BJ (cell line): ENCODE results near the gene STK32B. TPM values are rescaled to one million over a fixed set of nuclear protein-coding genes. Genes with fewer than 3 reads are reported as not detected.

Experiments used
- CTCF ChIA-PET: fragments of 350-600 bp; formaldehyde crosslinking; extraction: SDS; loops from one replicate; lab custom pipeline; 2021; ENCODE audit warnings: antibody characterized with exemption, inconsistent platforms; lab: Yijun Ruan, JAX
- POLR2A ChIA-PET: fragments of 300-600 bp; sonication (Branson Sonifier 250); formaldehyde crosslinking; extraction: SDS; loops from one replicate; lab custom pipeline; 2021; ENCODE audit warnings: antibody characterized with exemption; lab: Charles Lee
- DNase-seq: peaks from one replicate; pipeline ENCODE4 v3.0.0-alpha.2; 2011; ENCODE audit warnings: low read depth
- H3K27me3 ChIP-seq: 2 replicates; pipeline ENCODE4 v1.6.0; 2011; ENCODE audit warnings: low read length; ENCODE audit not compliant: control insufficient read depth, insufficient read depth
- H3K36me3 ChIP-seq: 2 replicates; pipeline ENCODE4 v1.5.1; 2011; ENCODE audit warnings: low read length; ENCODE audit not compliant: control insufficient read depth, insufficient read depth
- H3K4me3 ChIP-seq: 2 replicates; pipeline ENCODE4 v1.5.1; 2011; ENCODE audit warnings: low read depth, mild to moderate bottlenecking, control low read depth, low read length
- CTCF ChIP-seq: IDR thresholded peaks from 2 replicates; pipeline ENCODE4 v1.5.1; 2011; ENCODE audit warnings: low read depth, mild to moderate bottlenecking, control low read depth, inconsistent platforms, low read length, moderate library complexity; ENCODE audit not compliant: insufficient read depth
- polyA plus RNA-seq: library from polyadenylated mRNA; depleted of rRNA; stranded (reverse); fragments of >200 nt; gene quantifications from 2 replicates; pipeline ENCODE4 v1.2.3, GENCODE V29; 2011

The STK32B gene
- polyA plus RNA-seq, 1 experiment: 11.2 TPM

DNA sequence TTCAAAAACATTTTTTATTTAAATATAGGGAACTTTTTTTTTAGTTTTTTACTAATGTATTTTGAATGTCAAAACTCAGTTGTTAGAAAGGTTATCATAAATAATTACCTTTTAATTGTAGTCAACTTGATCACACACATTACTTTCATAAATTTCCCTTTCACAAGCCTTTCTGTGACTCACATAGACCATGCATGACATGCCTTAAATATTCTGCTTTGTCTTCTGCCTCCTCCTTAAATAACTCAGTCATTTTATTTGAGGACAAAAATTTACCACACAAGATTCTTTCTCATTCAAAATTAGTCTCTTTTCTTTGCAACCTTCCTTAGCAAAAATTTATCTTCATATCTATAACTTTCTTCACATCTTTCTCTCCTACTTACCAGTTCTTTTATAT, 437.1 kb downstream of the STK32B start:
- POLR2A ChIA-PET: no interaction called here
- TF ChIP-seq CTCF: no peak
- Histone ChIP-seq H3K27me3 (no peaks in the 10 kb centered on the region), H3K4me3 (no peak overlapping the region), H3K36me3 (no peaks in the 10 kb centered on the region)
- DNase-seq: no peak
- CTCF ChIA-PET: no interaction called here

DNA sequence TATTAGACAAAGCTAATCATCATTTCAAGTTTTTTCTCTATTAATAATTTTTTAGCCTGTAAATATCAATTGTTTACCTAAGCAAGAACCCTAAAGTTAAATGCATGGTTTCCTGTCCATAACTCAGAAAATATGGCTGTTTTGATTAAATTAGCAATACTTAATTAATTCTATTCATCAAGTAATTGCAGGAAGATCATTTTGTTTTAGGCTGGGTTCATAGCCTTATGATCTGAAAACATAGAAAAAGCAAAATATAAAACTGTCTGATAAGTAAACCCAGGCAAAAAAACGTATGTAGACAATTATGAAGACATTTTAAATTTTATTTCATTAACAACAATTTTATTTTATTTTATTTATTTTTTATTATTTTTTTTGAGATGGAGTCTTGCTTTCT, 438.0 kb downstream of the STK32B start:
- POLR2A ChIA-PET: no interaction called here
- TF ChIP-seq CTCF: no peak
- no peaks in the 10 kb centered on the region for H3K36me3 ChIP-seq
- no peaks in the 10 kb centered on the region for H3K27me3 ChIP-seq
- no peak for DNase-seq
- CTCF ChIA-PET: no interaction called here
- no peak overlapping the region for H3K4me3 ChIP-seq

DNA sequence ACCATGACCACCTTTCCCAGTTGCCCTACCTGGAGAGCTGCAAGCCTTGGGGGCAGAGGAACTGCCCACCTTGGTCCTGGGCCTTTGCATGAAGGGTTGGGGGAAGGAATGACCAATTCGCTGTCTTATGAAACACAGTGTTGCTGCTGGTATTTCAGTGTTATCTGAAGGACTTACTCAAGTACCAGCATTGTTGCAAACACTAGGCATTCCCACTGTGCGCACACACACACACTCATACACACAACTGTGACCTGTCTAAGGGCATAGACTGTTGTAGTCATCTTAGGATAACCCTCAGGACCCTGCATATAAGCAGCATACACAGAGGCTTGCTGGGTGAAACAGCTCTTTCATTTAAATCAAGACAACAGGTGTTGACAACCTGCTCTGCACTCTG, 446.2 kb downstream of the STK32B start:
- H3K27me3 ChIP-seq: no peaks in the 10 kb centered on the region
- no peak overlapping the region for H3K4me3 ChIP-seq
- peaks cover 6% of the 10 kb centered on the region for H3K36me3 ChIP-seq
- ChIA-PET POLR2A (no interaction called here), CTCF (no interaction called here)
- DNase-seq: no peak
- TF ChIP-seq CTCF: no peak

DNA sequence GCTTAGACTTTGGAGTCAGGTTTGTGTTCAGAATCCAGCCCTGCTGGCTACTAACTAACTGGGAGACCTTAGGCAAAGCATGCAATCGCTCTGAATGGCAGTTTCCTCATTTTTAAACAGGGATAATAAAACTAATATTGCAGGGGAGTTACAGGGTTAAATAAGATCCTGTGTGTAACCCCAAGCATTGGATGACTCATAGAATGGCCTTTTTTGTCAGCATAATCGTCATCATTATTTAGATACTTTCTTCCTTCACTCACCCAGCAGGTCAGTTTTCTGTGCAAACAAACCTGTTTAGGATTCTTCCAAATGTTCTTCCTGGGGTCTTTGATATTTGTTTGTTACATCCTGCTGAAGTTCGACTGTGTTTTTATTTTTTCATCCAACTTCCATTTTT, 448.9 kb downstream of the STK32B start:
- no peak for TF ChIP-seq CTCF
- CTCF ChIA-PET: no interaction called here
- POLR2A ChIA-PET: no interaction called here
- H3K27me3 ChIP-seq: no peaks in the 10 kb centered on the region
- H3K36me3 ChIP-seq: peaks cover 6% of the 10 kb centered on the region
- no peak overlapping the region for H3K4me3 ChIP-seq
- no peak for DNase-seq

- H3K36me3 ChIP-seq: peaks cover 6% of the 10 kb centered on the region
- DNase-seq: no peak
- POLR2A ChIA-PET: no interaction called here
- H3K4me3 ChIP-seq: no peak overlapping the region
- no peak for TF ChIP-seq CTCF
- CTCF ChIA-PET: no interaction called here
- H3K27me3 ChIP-seq: no peaks in the 10 kb centered on the region
Observed at GRCh38 chr4:5503336-5503936, 452.2 kb downstream of the STK32B start.
